PFSK-1 (cell line): ENCODE measurements around the gene RNASEH1.
A peak's percentile ranks its signal among the peaks of the same experiment; 100 is the strongest.

Source experiments
- POLR2AphosphoS5 ChIP-seq: IDR thresholded peaks from 2 replicates; pipeline ENCODE4 v1.6.1; 2012; ENCODE audit warnings: low read depth, mild to moderate bottlenecking, control low read depth, low read length, moderate library complexity
- REST ChIP-seq, 2 experiments: IDR thresholded peaks; 2 replicates each; pipeline versions ENCODE4 v1.6.1 to v1.8.0; 2011 to 2012; ENCODE audit warnings: low read depth in 2 of 2, low read length in 2 of 2, control low read depth in 1 of 2, inconsistent platforms in 1 of 2, mild to moderate bottlenecking in 1 of 2, moderate library complexity in 1 of 2; ENCODE audit not compliant: insufficient read depth in 1 of 2
- SIN3A ChIP-seq: IDR thresholded peaks from 2 replicates; pipeline ENCODE4 v1.6.1; 2012; ENCODE audit warnings: mild to moderate bottlenecking, low read length, moderate library complexity, borderline replicate concordance; ENCODE audit not compliant: insufficient read depth
- TAF1 ChIP-seq: IDR thresholded peaks from 2 replicates; pipeline ENCODE4 v1.6.1; 2012; ENCODE audit warnings: low read length, control low read depth, borderline replicate concordance; ENCODE audit not compliant: insufficient read depth

- TF ChIP-seq POLR2AphosphoS5 (0 out of 2 replicates have a peak, but pooled peaks have one; percentile 1), TAF1 (no peak), REST (IDR thresholded peaks at IDR 0.05; ENCODE audit: insufficient read depth in 1 of 2, low read depth in 2 of 2, low read length in 2 of 2) (no peak), SIN3A (no peak)
Observed at GRCh38 chr2:3606028-3606369, 47.9 kb upstream of the RNASEH1 start.
